ENCODE results near the gene WTIP. TPM values are rescaled to one million over a fixed set of nuclear protein-coding genes. Genes with fewer than 3 reads are reported as not detected.

Gene WTIP
- total RNA-seq, 1 experiment from 2014 or later, result 32.5 TPM

DNA sequence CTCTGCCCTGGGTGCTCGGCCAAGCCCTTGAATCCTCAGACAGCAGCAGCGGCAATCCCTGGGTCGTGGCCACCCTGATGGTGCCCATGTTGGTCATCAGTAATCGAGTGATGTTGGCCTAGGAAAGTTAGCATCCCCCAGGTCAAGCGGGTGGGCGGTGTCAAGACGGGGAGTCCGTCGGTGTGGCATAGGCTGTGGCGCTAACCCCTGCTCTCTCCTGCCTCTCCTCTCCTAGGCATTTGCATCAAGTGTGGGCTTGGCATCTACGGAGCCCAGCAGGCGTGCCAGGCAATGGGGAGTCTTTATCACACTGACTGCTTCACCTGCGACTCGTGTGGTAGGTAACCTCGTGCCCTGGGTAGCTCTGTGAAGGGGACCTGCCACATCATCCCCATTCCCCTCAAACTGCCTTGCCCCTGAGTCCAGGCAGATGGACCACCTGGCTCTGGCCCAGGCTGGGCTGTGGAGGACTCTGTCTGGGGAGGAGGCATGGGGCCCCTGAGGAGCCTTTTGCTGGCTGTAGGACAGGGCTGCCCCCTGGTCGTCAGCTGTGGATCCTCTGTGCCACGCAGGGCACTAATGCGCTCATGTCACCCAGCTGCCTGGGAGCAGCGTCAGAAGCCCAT lies 8.7 kb downstream of the WTIP start:
- Histone ChIP-seq H4K91ac (ENCODE audit: insufficient read length, low read depth, low read length) (no peak overlapping the region), H3K27me3 (ENCODE audit: insufficient read depth, low read length) (no peaks in the 10 kb centered on the region), H4K5ac (ENCODE audit: insufficient read length, low read depth, low read length) (no peak overlapping the region), H3K9ac (ENCODE audit: extremely low read depth, insufficient read length, low read length) (no peak overlapping the region), H2BK20ac (ENCODE audit: low read depth, low read length, poor library complexity, severe bottlenecking) (no peak overlapping the region), H3K23me2 (ENCODE audit: insufficient read length, low read depth, low read length, poor library complexity, severe bottlenecking) (no peaks in the 10 kb centered on the region), H4K8ac (replicated peaks; ENCODE audit: insufficient read length, low read depth, low read length) (no peak overlapping the region), H3K4me1 (ENCODE audit: insufficient read depth, low read length) (no peaks in the 10 kb centered on the region), H3K4ac (ENCODE audit: low read depth, low read length) (no peak overlapping the region), H3K23ac (ENCODE audit: insufficient read length, low read depth, low read length) (no peak overlapping the region), H3K9me3 (ENCODE audit: control insufficient read depth, low read depth, low read length) (no peaks in the 10 kb centered on the region), H3K18ac (ENCODE audit: insufficient read length, low read depth, low read length) (no peak overlapping the region), H4K20me1 (ENCODE audit: control insufficient read depth, insufficient read depth, insufficient read length) (no peaks in the 10 kb centered on the region), H3K56ac (ENCODE audit: insufficient read length, low read depth, low read length) (no peak overlapping the region), H2AK5ac (ENCODE audit: insufficient read length, low read length) (no peak overlapping the region), H2BK15ac (ENCODE audit: low read depth, low read length) (no peak overlapping the region), H3K14ac (ENCODE audit: insufficient read depth, low read length) (no peak overlapping the region), H3K79me2 (ENCODE audit: insufficient read depth, low read length) (peaks cover 2% of the 10 kb centered on the region; the same call in 1 of the 2 replicates), H3K27ac (ENCODE audit: insufficient read length, low read depth, low read length) (no peak overlapping the region), H2BK120ac (ENCODE audit: low read depth, low read length, poor library complexity, severe bottlenecking) (no peak overlapping the region), H3K4me2 (ENCODE audit: insufficient read depth, insufficient read length, low read length) (no peak overlapping the region), H3K79me1 (ENCODE audit: insufficient read depth, low read depth, low read length, poor library complexity, severe bottlenecking) (no peaks in the 10 kb centered on the region), H2BK12ac (ENCODE audit: insufficient read length, low read depth, low read length) (no peak overlapping the region), H2BK5ac (ENCODE audit: insufficient read length, low read length) (no peak overlapping the region), H3T11ph (ENCODE audit: low read length) (no peak overlapping the region), H2AFZ (ENCODE audit: low read length) (no peak overlapping the region)
- Mint-ChIP-seq H3K9me3 (no peaks in the 10 kb centered on the region), H3K36me3 (ENCODE audit: insufficient read depth in 1 of 3, low read depth in 3 of 3) (peaks cover 14 to 56% (median 53%) of the 10 kb centered on the region in 3 experiments; a peak in 6 of 7 replicates), H3K27me3 (ENCODE audit: low read depth) (no peaks in the 10 kb centered on the region), H3K4me1 (peaks cover 3 to 8% of the 10 kb centered on the region in 2 experiments; a peak in 3 of 4 replicates), H3K27ac (no peak overlapping the region), H3K4me3 (no peak overlapping the region)
- DNase-seq, result no peak
- TF ChIP-seq, protein P1, sequence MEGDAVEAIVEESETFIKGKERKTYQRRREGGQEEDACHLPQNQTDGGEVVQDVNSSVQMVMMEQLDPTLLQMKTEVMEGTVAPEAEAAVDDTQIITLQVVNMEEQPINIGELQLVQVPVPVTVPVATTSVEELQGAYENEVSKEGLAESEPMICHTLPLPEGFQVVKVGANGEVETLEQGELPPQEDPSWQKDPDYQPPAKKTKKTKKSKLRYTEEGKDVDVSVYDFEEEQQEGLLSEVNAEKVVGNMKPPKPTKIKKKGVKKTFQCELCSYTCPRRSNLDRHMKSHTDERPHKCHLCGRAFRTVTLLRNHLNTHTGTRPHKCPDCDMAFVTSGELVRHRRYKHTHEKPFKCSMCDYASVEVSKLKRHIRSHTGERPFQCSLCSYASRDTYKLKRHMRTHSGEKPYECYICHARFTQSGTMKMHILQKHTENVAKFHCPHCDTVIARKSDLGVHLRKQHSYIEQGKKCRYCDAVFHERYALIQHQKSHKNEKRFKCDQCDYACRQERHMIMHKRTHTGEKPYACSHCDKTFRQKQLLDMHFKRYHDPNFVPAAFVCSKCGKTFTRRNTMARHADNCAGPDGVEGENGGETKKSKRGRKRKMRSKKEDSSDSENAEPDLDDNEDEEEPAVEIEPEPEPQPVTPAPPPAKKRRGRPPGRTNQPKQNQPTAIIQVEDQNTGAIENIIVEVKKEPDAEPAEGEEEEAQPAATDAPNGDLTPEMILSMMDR (conservative IDR thresholded peaks at IDR 0.05), result no peak
- WGBS (ENCODE audit: extremely low coverage, insufficient read length, low lambda C conversion rate), result no CpG with 5 or more reads among the region's 19 CpGs

Measured in H9 (cell line).